DOHH2 (cell line): Measurements from ENCODE around the gene NOL4L.
A peak's percentile ranks its signal among the peaks of the same experiment; 100 is the strongest.

Experiments used
- H3F3A ChIP-seq: fragments of 200-600 bp; sonication (generic), shearing (Covaris generic); 2 replicates; pipeline ENCODE4 v1.6.0; 2016; ENCODE audit warnings: antibody characterized with exemption, mild to moderate bottlenecking; ENCODE audit not compliant: control insufficient read depth, insufficient read depth
- H3K27ac ChIP-seq: fragments of 200-600 bp; sonication (generic); 2 replicates; pipeline ENCODE4 v1.5.1; 2014; ENCODE audit warnings: low read depth, mild to moderate bottlenecking, low read length, moderate library complexity
- H3K27me3 ChIP-seq: fragments of 200-600 bp; sonication (generic); 2 replicates; pipeline ENCODE4 v1.6.1; 2014; ENCODE audit warnings: mild to moderate bottlenecking, low read length, mixed read lengths; ENCODE audit not compliant: control insufficient read depth
- H3K36me3 ChIP-seq: fragments of 200-600 bp; sonication (generic); 2 replicates; pipeline ENCODE4 v1.6.1; 2014; ENCODE audit warnings: mild to moderate bottlenecking, low read length, moderate library complexity, mixed read lengths; ENCODE audit not compliant: control insufficient read depth
- H3K4me1 ChIP-seq: fragments of 200-600 bp; sonication (generic); 2 replicates; pipeline ENCODE4 v1.6.1; 2014; ENCODE audit warnings: mild to moderate bottlenecking, low read length, mixed read lengths; ENCODE audit not compliant: control insufficient read depth
- H3K4me2 ChIP-seq: fragments of 200-600 bp; sonication (generic); 2 replicates; pipeline ENCODE4 v1.6.0; 2014; ENCODE audit warnings: mild to moderate bottlenecking, low read length, moderate library complexity
- H3K4me3 ChIP-seq: fragments of 200-600 bp; sonication (generic); 2 replicates; pipeline ENCODE4 v1.5.1; 2014; ENCODE audit warnings: mild to moderate bottlenecking, low read length, mixed read lengths
- H3K79me2 ChIP-seq: fragments of 200-600 bp; sonication (generic); 2 replicates; pipeline ENCODE4 v1.6.1; 2014; ENCODE audit warnings: mild to moderate bottlenecking, low read length, mixed read lengths; ENCODE audit not compliant: control insufficient read depth
- H3K9me2 ChIP-seq: fragments of 200-600 bp; sonication (generic); replicated peaks from 2 replicates; pipeline ENCODE4 v1.6.1; 2014; ENCODE audit warnings: mild to moderate bottlenecking, low read length, mixed read lengths; ENCODE audit not compliant: control insufficient read depth
- H3K9me3 ChIP-seq: fragments of 200-600 bp; sonication (generic); 2 replicates; pipeline ENCODE4 v1.6.1; 2014; ENCODE audit warnings: antibody characterized with exemption, low read length, mixed read lengths; ENCODE audit not compliant: control insufficient read depth, insufficient read depth
- H4K20me1 ChIP-seq: fragments of 200-600 bp; sonication (generic); 2 replicates; pipeline ENCODE4 v1.6.0; 2014; ENCODE audit warnings: low read depth, mild to moderate bottlenecking, antibody characterized with exemption, low read length, moderate library complexity; ENCODE audit not compliant: control insufficient read depth, insufficient read depth
- CTCF ChIP-seq: fragments of 200-600 bp; sonication (generic); IDR thresholded peaks from one replicate; pipeline ENCODE4 v1.5.1; 2014; ENCODE audit warnings: antibody characterized with exemption, mild to moderate bottlenecking, low read depth, low read length; ENCODE audit not compliant: poor library complexity, severe bottlenecking
- EZH2phosphoT487 ChIP-seq: fragments of 200-600 bp; sonication (generic); IDR thresholded peaks from 2 replicates; pipeline ENCODE4 v1.6.1; 2017; ENCODE audit warnings: borderline replicate concordance, mild to moderate bottlenecking, antibody characterized with exemption, low read length, moderate library complexity, mixed read lengths

The NOL4L gene

DNA sequence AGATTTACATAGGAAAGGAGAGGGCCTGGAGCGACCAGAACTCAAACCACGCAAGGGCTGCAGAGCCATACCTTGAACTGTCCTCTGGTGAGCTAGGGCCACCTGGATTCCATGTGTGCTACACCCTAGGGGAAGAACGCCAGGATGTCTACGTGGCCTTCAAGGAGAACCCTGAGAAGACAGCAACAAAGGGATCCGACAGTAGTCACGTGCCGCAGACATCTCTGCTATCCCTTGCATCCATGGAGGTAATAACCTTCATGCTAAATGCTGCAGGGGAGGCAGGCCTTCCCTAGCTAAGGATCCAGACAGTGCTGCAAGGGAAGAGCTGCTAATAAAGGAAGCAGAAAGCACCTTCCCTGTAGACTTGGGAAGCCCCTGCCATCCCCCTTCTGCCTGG lies 52.9 kb downstream of the NOL4L start:
- Histone ChIP-seq H3K36me3 (no peaks in the 10 kb centered on the region), H3F3A (peaks cover 33% of the 10 kb centered on the region), H3K4me1 (peaks cover 49% of the 10 kb centered on the region), H4K20me1 (no peaks in the 10 kb centered on the region), H3K9me2 (no peaks in the 10 kb centered on the region), H3K4me2 (no peak overlapping the region), H3K4me3 (no peak overlapping the region), H3K27me3 (no peaks in the 10 kb centered on the region), H3K79me2 (no peaks in the 10 kb centered on the region), H3K9me3 (no peaks in the 10 kb centered on the region), H3K27ac (no peak overlapping the region)
- TF ChIP-seq CTCF (no peak), EZH2phosphoT487 (no peak)

- Histone ChIP-seq H4K20me1 (no peaks in the 10 kb centered on the region), H3K27ac (no peak overlapping the region), H3K27me3 (no peaks in the 10 kb centered on the region), H3K9me2 (no peaks in the 10 kb centered on the region), H3F3A (peaks cover 14% of the 10 kb centered on the region), H3K4me1 (peaks cover 28% of the 10 kb centered on the region), H3K9me3 (no peaks in the 10 kb centered on the region), H3K4me3 (no peak overlapping the region), H3K4me2 (no peak overlapping the region; the same call in 1 of the 2 replicates), H3K79me2 (no peaks in the 10 kb centered on the region), H3K36me3 (no peaks in the 10 kb centered on the region)
- no peak for TF ChIP-seq CTCF
- TF ChIP-seq EZH2phosphoT487, result no peak
These were observed 56.0 kb downstream of the NOL4L start for GRCh38 chr20:32528905-32529670.

- no peaks in the 10 kb centered on the region for H3K9me3 ChIP-seq
- H3K27ac ChIP-seq, result no peak overlapping the region
These were observed 56.8 kb downstream of the NOL4L start for GRCh38 chr20:32528171-32528891.

More at GRCh38 chr20:32528171-32528891, 56.8 kb downstream of the NOL4L start:
- H3F3A ChIP-seq, result peaks cover 7% of the 10 kb centered on the region; the same call in 1 of the 2 replicates
- H3K4me1 ChIP-seq, result peaks cover 22% of the 10 kb centered on the region
- H3K9me2 ChIP-seq, result no peaks in the 10 kb centered on the region
- H3K79me2 ChIP-seq, result no peaks in the 10 kb centered on the region
- no peaks in the 10 kb centered on the region for H4K20me1 ChIP-seq
- H3K36me3 ChIP-seq, result no peaks in the 10 kb centered on the region
- no peak overlapping the region for H3K4me3 ChIP-seq
- no peak for TF ChIP-seq EZH2phosphoT487
- no peak for TF ChIP-seq CTCF
- peak overlapping the region; percentile 35; the same call in 1 of the 2 replicates for H3K4me2 ChIP-seq
- no peaks in the 10 kb centered on the region for H3K27me3 ChIP-seq
